WTC11 (cell line): ENCODE measurements around the gene NAGLU. TPM values are rescaled to one million over a fixed set of nuclear protein-coding genes. Genes with fewer than 3 reads are reported as not detected.

Experiments used
- ATAC-seq: fragments of 200-7000 bp; cut with Tn5 transposase; 2 replicates; pipeline ENCODE4 v1.10.0; 2021; ENCODE audit warnings: mild to moderate bottlenecking, moderate library complexity
- CTCF ChIA-PET: fragments of 300-600 bp; sonication (Branson Sonifier 250); formaldehyde crosslinking; loops from one replicate; lab custom pipeline; 2021; ENCODE audit warnings: antibody characterized with exemption; lab: Charles Lee
- POLR2A ChIA-PET: fragments of 350-600 bp; sonication (Branson Sonifier 250); formaldehyde crosslinking; loops from one replicate; lab custom pipeline; 2021; ENCODE audit warnings: antibody characterized with exemption; lab: Charles Lee
- DNase-seq: peaks from one replicate; pipeline ENCODE4 v3.0.0; 2021; ENCODE audit warnings: low spot score
- H3K27ac Mint-ChIP-seq: 2 replicates; pipeline ENCODE4 v1.8.0; 2021; ENCODE audit warnings: mixed read lengths
- H3K27me3 Mint-ChIP-seq: 2 replicates; pipeline ENCODE4 v1.8.0; 2021; ENCODE audit warnings: low read depth, mild to moderate bottlenecking, moderate library complexity, mixed read lengths
- H3K36me3 Mint-ChIP-seq: 2 replicates; pipeline ENCODE4 v1.8.0; 2021; ENCODE audit warnings: mixed read lengths
- H3K4me1 Mint-ChIP-seq: 2 replicates; pipeline ENCODE4 v1.8.0; 2022; ENCODE audit warnings: mixed read lengths
- H3K4me3 Mint-ChIP-seq: 2 replicates; pipeline ENCODE4 v1.8.0; 2021; ENCODE audit warnings: mild to moderate bottlenecking, moderate library complexity, mixed read lengths
- H3K9me3 Mint-ChIP-seq: 2 replicates; pipeline ENCODE4 v1.8.0; 2021; ENCODE audit warnings: mixed read lengths
- ATF3 ChIP-seq: sonication (generic); formaldehyde crosslinking; conservative IDR thresholded peaks from 2 replicates; pipeline ENCODE4 v1.8.1; 2022; ENCODE audit warnings: mild to moderate bottlenecking, missing genetic modification reagents
- CREM ChIP-seq: sonication (generic); formaldehyde crosslinking; IDR thresholded peaks from 2 replicates; pipeline ENCODE4 v1.8.1; 2022; ENCODE audit warnings: mild to moderate bottlenecking, missing genetic modification reagents, moderate library complexity
- ESRRA ChIP-seq: sonication (generic); formaldehyde crosslinking; IDR thresholded peaks from 2 replicates; pipeline ENCODE4 v1.8.1; 2022; ENCODE audit warnings: mild to moderate bottlenecking, missing genetic modification reagents, borderline replicate concordance
- FOXK1 ChIP-seq: sonication (generic); formaldehyde crosslinking; IDR thresholded peaks from 2 replicates; pipeline ENCODE4 v1.8.0; 2022; ENCODE audit warnings: mild to moderate bottlenecking, moderate library complexity, missing genetic modification reagents
- FOXP4 ChIP-seq: sonication (generic); formaldehyde crosslinking; IDR thresholded peaks from 2 replicates; pipeline ENCODE4 v1.8.0; 2022; ENCODE audit warnings: mild to moderate bottlenecking, missing genetic modification reagents
- HMGA2 ChIP-seq: fragments of 250-450 bp; sonication (Bioruptor Pico); IDR thresholded peaks from 2 replicates; pipeline ENCODE4 v1.4.0; 2021; ENCODE audit warnings: mild to moderate bottlenecking, moderate library complexity
- MXD4 ChIP-seq: fragments of 250-450 bp; sonication (Bioruptor Pico); IDR thresholded peaks from 2 replicates; pipeline ENCODE4 v1.8.0; 2021; ENCODE audit warnings: mild to moderate bottlenecking, moderate library complexity, borderline replicate concordance
- NFYB ChIP-seq: sonication (generic); formaldehyde crosslinking; conservative IDR thresholded peaks from 2 replicates; pipeline ENCODE4 v1.8.0; 2022; ENCODE audit warnings: low read depth, missing genetic modification reagents
- NR2C2 ChIP-seq: sonication (generic); formaldehyde crosslinking; IDR thresholded peaks from 2 replicates; pipeline ENCODE4 v1.8.0; 2022; ENCODE audit warnings: mild to moderate bottlenecking, missing genetic modification reagents
- SMAD3 ChIP-seq: sonication (generic); formaldehyde crosslinking; IDR thresholded peaks from 2 replicates; pipeline ENCODE4 v1.8.0; 2022; ENCODE audit warnings: missing genetic modification reagents, mild to moderate bottlenecking, borderline replicate concordance
- SP1 ChIP-seq: sonication (generic); formaldehyde crosslinking; conservative IDR thresholded peaks from 2 replicates; pipeline ENCODE4 v1.8.1; 2022; ENCODE audit warnings: missing genetic modification reagents
- TEAD1 ChIP-seq: sonication (generic); formaldehyde crosslinking; IDR thresholded peaks from 2 replicates; pipeline ENCODE4 v1.8.0; 2022; ENCODE audit warnings: mild to moderate bottlenecking, missing genetic modification reagents
- ZNF416 ChIP-seq: fragments of 250-450 bp; sonication (Bioruptor Pico); IDR thresholded peaks from 2 replicates; pipeline ENCODE4 v1.9.0; 2021; ENCODE audit warnings: mild to moderate bottlenecking, inconsistent platforms
- total RNA-seq: library from RNA; stranded (reverse); gene quantifications from 3 replicates; pipeline ENCODE4 v1.2.3, GENCODE V29; 2021
- TF ChIP-seq, protein P1 (sequence below): sonication (generic); formaldehyde crosslinking; IDR thresholded peaks from 2 replicates; pipeline ENCODE4 v1.8.1; 2022; ENCODE audit warnings: mild to moderate bottlenecking, moderate library complexity, missing genetic modification reagents
- TF ChIP-seq, protein P2 (sequence below): fragments of 250-450 bp; sonication (Bioruptor Pico); IDR thresholded peaks from 2 replicates; pipeline ENCODE4 v1.9.0; 2021; ENCODE audit warnings: mild to moderate bottlenecking
- TF ChIP-seq, protein P3 (sequence below): fragments of 250-450 bp; sonication (Bioruptor Pico); IDR thresholded peaks from 2 replicates; pipeline ENCODE4 v1.9.0; 2021; ENCODE audit warnings: mild to moderate bottlenecking, borderline replicate concordance

The NAGLU gene
- total RNA-seq, 1 experiment from 2014 or later: 39.3 TPM

GRCh38 chr17:42498828-42499227 is 37.2 kb upstream of the NAGLU start:
- POLR2A ChIA-PET: no interaction called here
- DNase-seq (no peak), ATAC-seq (no peak)
- Mint-ChIP-seq H3K27me3 (no peaks in the 10 kb centered on the region), H3K36me3 (peaks cover 53% of the 10 kb centered on the region), H3K27ac (no peak overlapping the region), H3K9me3 (no peaks in the 10 kb centered on the region), H3K4me3 (no peak overlapping the region), H3K4me1 (no peaks in the 10 kb centered on the region)
- TF ChIP-seq, protein P1, sequence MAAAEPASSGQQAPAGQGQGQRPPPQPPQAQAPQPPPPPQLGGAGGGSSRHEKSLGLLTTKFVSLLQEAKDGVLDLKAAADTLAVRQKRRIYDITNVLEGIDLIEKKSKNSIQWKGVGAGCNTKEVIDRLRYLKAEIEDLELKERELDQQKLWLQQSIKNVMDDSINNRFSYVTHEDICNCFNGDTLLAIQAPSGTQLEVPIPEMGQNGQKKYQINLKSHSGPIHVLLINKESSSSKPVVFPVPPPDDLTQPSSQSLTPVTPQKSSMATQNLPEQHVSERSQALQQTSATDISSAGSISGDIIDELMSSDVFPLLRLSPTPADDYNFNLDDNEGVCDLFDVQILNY: no peak
- TF ChIP-seq HMGA2 (CRISPR knock-in tag): no peak
- TF ChIP-seq, protein P2, sequence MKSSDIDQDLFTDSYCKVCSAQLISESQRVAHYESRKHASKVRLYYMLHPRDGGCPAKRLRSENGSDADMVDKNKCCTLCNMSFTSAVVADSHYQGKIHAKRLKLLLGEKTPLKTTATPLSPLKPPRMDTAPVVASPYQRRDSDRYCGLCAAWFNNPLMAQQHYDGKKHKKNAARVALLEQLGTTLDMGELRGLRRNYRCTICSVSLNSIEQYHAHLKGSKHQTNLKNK (CRISPR knock-in tag): no peak
- TF ChIP-seq NR2C2 (CRISPR knock-in tag): no peak
- no peak for TF ChIP-seq CREM (CRISPR knock-in tag)
- TF ChIP-seq MXD4 (CRISPR knock-in tag): no peak
- TF ChIP-seq ATF3 (CRISPR knock-in tag): no peak
- TF ChIP-seq FOXK1 (CRISPR knock-in tag): no peak
- TF ChIP-seq ESRRA: no peak
- CTCF ChIA-PET: no interaction called here

GRCh38 chr17:42502091-42502490 is 34.0 kb upstream of the NAGLU start:
- H3K4me3 Mint-ChIP-seq: no peak overlapping the region
- H3K36me3 Mint-ChIP-seq: peaks cover 31% of the 10 kb centered on the region
- ATAC-seq (no peak), DNase-seq (no peak)
- no peaks in the 10 kb centered on the region for H3K4me1 Mint-ChIP-seq
- no peaks in the 10 kb centered on the region for H3K27me3 Mint-ChIP-seq
- H3K27ac Mint-ChIP-seq: no peak overlapping the region
- TF ChIP-seq TEAD1 (no peak), ESRRA (no peak), SP1 (no peak), ZNF416 (CRISPR knock-in tag) (no peak), NFYB (CRISPR knock-in tag) (no peak), SMAD3 (CRISPR knock-in tag) (no peak), FOXP4 (CRISPR knock-in tag) (no peak), CREM (CRISPR knock-in tag) (no peak)
- TF ChIP-seq, protein P1: no peak
- TF ChIP-seq, protein P2 (CRISPR knock-in tag): no peak
- TF ChIP-seq, protein P3, sequence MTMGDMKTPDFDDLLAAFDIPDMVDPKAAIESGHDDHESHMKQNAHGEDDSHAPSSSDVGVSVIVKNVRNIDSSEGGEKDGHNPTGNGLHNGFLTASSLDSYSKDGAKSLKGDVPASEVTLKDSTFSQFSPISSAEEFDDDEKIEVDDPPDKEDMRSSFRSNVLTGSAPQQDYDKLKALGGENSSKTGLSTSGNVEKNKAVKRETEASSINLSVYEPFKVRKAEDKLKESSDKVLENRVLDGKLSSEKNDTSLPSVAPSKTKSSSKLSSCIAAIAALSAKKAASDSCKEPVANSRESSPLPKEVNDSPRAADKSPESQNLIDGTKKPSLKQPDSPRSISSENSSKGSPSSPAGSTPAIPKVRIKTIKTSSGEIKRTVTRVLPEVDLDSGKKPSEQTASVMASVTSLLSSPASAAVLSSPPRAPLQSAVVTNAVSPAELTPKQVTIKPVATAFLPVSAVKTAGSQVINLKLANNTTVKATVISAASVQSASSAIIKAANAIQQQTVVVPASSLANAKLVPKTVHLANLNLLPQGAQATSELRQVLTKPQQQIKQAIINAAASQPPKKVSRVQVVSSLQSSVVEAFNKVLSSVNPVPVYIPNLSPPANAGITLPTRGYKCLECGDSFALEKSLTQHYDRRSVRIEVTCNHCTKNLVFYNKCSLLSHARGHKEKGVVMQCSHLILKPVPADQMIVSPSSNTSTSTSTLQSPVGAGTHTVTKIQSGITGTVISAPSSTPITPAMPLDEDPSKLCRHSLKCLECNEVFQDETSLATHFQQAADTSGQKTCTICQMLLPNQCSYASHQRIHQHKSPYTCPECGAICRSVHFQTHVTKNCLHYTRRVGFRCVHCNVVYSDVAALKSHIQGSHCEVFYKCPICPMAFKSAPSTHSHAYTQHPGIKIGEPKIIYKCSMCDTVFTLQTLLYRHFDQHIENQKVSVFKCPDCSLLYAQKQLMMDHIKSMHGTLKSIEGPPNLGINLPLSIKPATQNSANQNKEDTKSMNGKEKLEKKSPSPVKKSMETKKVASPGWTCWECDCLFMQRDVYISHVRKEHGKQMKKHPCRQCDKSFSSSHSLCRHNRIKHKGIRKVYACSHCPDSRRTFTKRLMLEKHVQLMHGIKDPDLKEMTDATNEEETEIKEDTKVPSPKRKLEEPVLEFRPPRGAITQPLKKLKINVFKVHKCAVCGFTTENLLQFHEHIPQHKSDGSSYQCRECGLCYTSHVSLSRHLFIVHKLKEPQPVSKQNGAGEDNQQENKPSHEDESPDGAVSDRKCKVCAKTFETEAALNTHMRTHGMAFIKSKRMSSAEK (CRISPR knock-in tag): no peak
- POLR2A ChIA-PET: no interaction called here
- H3K9me3 Mint-ChIP-seq: no peaks in the 10 kb centered on the region
- CTCF ChIA-PET: interaction anchor here (0.5 to 1.2 kb wide), 2 partner anchors 16 to 151 kb away, joined by 3 to 4 read pairs; no protein-coding TSS in a partner anchor
